Cerebellar cortex (tissue), 1 donor: ENCODE measurements around the gene CTTNBP2.

Source experiments
- DNase-seq: peaks from one replicate; pipeline ENCODE4 v3.0.0-alpha.2; 2015; ENCODE audit warnings: low spot score

The CTTNBP2 gene

GRCh38 chr7:117782761-117783160 is 90.5 kb downstream of the CTTNBP2 start:
- DNase-seq, result no peak

- DNase-seq, result no peak
These were observed 91.5 kb downstream of the CTTNBP2 start for GRCh38 chr7:117781707-117782106.

GRCh38 chr7:117780832-117781231 is 92.4 kb downstream of the CTTNBP2 start:
- DNase-seq, result no peak

- DNase-seq, result no peak
These were observed 95.7 kb downstream of the CTTNBP2 start for GRCh38 chr7:117777335-117778142.

GRCh38 chr7:117776224-117776623 is 97.0 kb downstream of the CTTNBP2 start:
- no peak for DNase-seq

GRCh38 chr7:117775801-117776200 is 97.4 kb downstream of the CTTNBP2 start:
- DNase-seq, result no peak

GRCh38 chr7:117774943-117775342 is 98.3 kb downstream of the CTTNBP2 start:
- no peak for DNase-seq

GRCh38 chr7:117772421-117772820 is 100.8 kb downstream of the CTTNBP2 start:
- no peak for DNase-seq

GRCh38 chr7:117771756-117772155 is 101.5 kb downstream of the CTTNBP2 start:
- no peak for DNase-seq

GRCh38 chr7:117769085-117769484 is 104.2 kb downstream of the CTTNBP2 start:
- DNase-seq, result no peak

GRCh38 chr7:117767951-117768350 is 105.3 kb downstream of the CTTNBP2 start:
- DNase-seq, result no peak

- no peak for DNase-seq
These were observed 106.3 kb downstream of the CTTNBP2 start for GRCh38 chr7:117766913-117767312.

GRCh38 chr7:117764031-117764430 is 109.2 kb downstream of the CTTNBP2 start:
- no peak for DNase-seq

GRCh38 chr7:117762055-117762454 is 111.2 kb downstream of the CTTNBP2 start:
- no peak for DNase-seq

GRCh38 chr7:117759950-117760640 is 113.1 kb downstream of the CTTNBP2 start:
- DNase-seq, result no peak

GRCh38 chr7:117757440-117757839 is 115.8 kb downstream of the CTTNBP2 start:
- DNase-seq, result no peak

GRCh38 chr7:117756586-117757085 is 116.6 kb downstream of the CTTNBP2 start:
- no peak for DNase-seq

- DNase-seq, result no peak
These were observed 118.1 kb downstream of the CTTNBP2 start for GRCh38 chr7:117755136-117755535.

- peak; percentile 2 for DNase-seq
These were observed 121.5 kb downstream of the CTTNBP2 start for GRCh38 chr7:117751775-117752174.

- peak; percentile 40 for DNase-seq
These were observed 122.4 kb downstream of the CTTNBP2 start for GRCh38 chr7:117750612-117751563.

GRCh38 chr7:117741962-117742361 is 131.3 kb downstream of the CTTNBP2 start:
- no peak for DNase-seq

- DNase-seq, result no peak
These were observed 134.2 kb downstream of the CTTNBP2 start for GRCh38 chr7:117739085-117739484.
